GM18526 (cell line): ENCODE measurements around the gene SLK.

Source experiments
- POLR2A ChIP-seq: IDR thresholded peaks from 3 replicates; pipeline ENCODE4 v1.6.1; 2011; ENCODE audit not compliant: insufficient read length; ENCODE audit errors: extremely low read depth

Gene SLK

GRCh38 chr10:104043185-104043830 lies 76.4 kb downstream of the SLK start:
- TF ChIP-seq POLR2A = no peak

GRCh38 chr10:104043854-104044253 lies 76.9 kb downstream of the SLK start:
- TF ChIP-seq POLR2A = no peak

- no peak for TF ChIP-seq POLR2A
These were observed 78.5 kb downstream of the SLK start for GRCh38 chr10:104045151-104046089.

- no peak for TF ChIP-seq POLR2A
These were observed 79.7 kb downstream of the SLK start for GRCh38 chr10:104046651-104047050.

- TF ChIP-seq POLR2A = no peak
These were observed 82.7 kb downstream of the SLK start for GRCh38 chr10:104049504-104050250.

GRCh38 chr10:104052431-104052830 lies 85.5 kb downstream of the SLK start:
- no peak for TF ChIP-seq POLR2A

- TF ChIP-seq POLR2A = no peak
These were observed 86.3 kb downstream of the SLK start for GRCh38 chr10:104053201-104053600.

GRCh38 chr10:104054430-104054829 lies 87.5 kb downstream of the SLK start:
- TF ChIP-seq POLR2A = no peak

- TF ChIP-seq POLR2A = no peak
These were observed 89.8 kb downstream of the SLK start for GRCh38 chr10:104056619-104057273.

- TF ChIP-seq POLR2A = no peak
These were observed 90.8 kb downstream of the SLK start for GRCh38 chr10:104057717-104058116.

GRCh38 chr10:104059364-104059763 lies 92.4 kb downstream of the SLK start:
- no peak for TF ChIP-seq POLR2A

GRCh38 chr10:104061196-104061595 lies 94.3 kb downstream of the SLK start:
- no peak for TF ChIP-seq POLR2A

GRCh38 chr10:104065748-104066147 lies 98.8 kb downstream of the SLK start:
- no peak for TF ChIP-seq POLR2A

GRCh38 chr10:104066945-104067344 lies 100.0 kb downstream of the SLK start:
- TF ChIP-seq POLR2A = no peak

- TF ChIP-seq POLR2A = no peak
These were observed 100.6 kb downstream of the SLK start for GRCh38 chr10:104067525-104067924.
